Measurements from ENCODE around the gene XK. TPM values are rescaled to one million over a fixed set of nuclear protein-coding genes. Genes with fewer than 3 reads are reported as not detected.

Gene XK
- total and polyA plus RNA-seq, 2 of the 4 experiments (the other 2 are of a cell fraction) = under 0.01 to 0.02 TPM

- H2BK20ac ChIP-seq (ENCODE audit: low read depth, low read length) = no peak overlapping the region
- H3K56ac ChIP-seq (ENCODE audit: extremely low read depth, insufficient read depth, low read length) = no peak overlapping the region
- ChIA-PET POLR2A (ENCODE audit: unreplicated experiment) (no interaction called here), CTCF (no interaction called here)
- H3K18ac ChIP-seq (ENCODE audit: low read depth, low read length) = no peak overlapping the region
- H3K4ac ChIP-seq (ENCODE audit: low read depth, low read length) = no peak overlapping the region
- H3K4me3 ChIP-seq (ENCODE audit: insufficient read depth, low read depth, low read length) = no peak overlapping the region
- dilution Hi-C loops (cut with HindIII; ENCODE audit: low sequenced_read_pairs, unreplicated experiment) (no loop called here), in situ Hi-C loops (cut with MboI; ENCODE audit: low sequenced_read_pairs) (no loop called here), intact Hi-C loops (cut with micrococcal nuclease) (no loop called here)
- H4K8ac ChIP-seq (ENCODE audit: low read depth in 2 of 2, low read length in 2 of 2) = no peak overlapping the region
- H2BK15ac ChIP-seq (ENCODE audit: low read depth, low read length) = no peak overlapping the region
- H3K4me2 ChIP-seq (ENCODE audit: low read depth, low read length) = no peak overlapping the region
- H2AK9ac ChIP-seq (replicated peaks; ENCODE audit: low read depth, low read length, poor library complexity) = no peak overlapping the region
- no peak overlapping the region for H2BK5ac ChIP-seq (ENCODE audit: low read depth, low read length, poor library complexity, severe bottlenecking)
- H3K9me1 ChIP-seq (ENCODE audit: insufficient read depth, low read length) = no peaks in the 10 kb centered on the region
- H3K14ac ChIP-seq (replicated peaks; ENCODE audit: low read depth, low read length) = no peak overlapping the region
- no peak overlapping the region for H2BK120ac ChIP-seq (ENCODE audit: low read depth, low read length)
- H3K9ac ChIP-seq (ENCODE audit: low read depth, low read length) = no peak overlapping the region
- no peak overlapping the region for H3K23ac ChIP-seq (ENCODE audit: low read depth, low read length)
- H2AK5ac ChIP-seq (ENCODE audit: low read depth, low read length) = no peak overlapping the region
- no peaks in the 10 kb centered on the region for H3K9me3 ChIP-seq (ENCODE audit: control insufficient read depth, insufficient read depth, low read length)
- H3K4me1 ChIP-seq (ENCODE audit: control insufficient read depth, insufficient read depth, low read length) = no peaks in the 10 kb centered on the region
- peaks cover 2% of the 10 kb centered on the region for H3K27me3 ChIP-seq (ENCODE audit: control insufficient read depth, insufficient read depth, low read length)
- H2AFZ ChIP-seq (replicated peaks; ENCODE audit: low read length, poor library complexity) = no peak overlapping the region
- H4K91ac ChIP-seq (ENCODE audit: insufficient read depth, low read depth, low read length) = no peak overlapping the region
- DNase-seq (no peak), ATAC-seq (ENCODE audit: low read depth) (no peak)
- no peaks in the 10 kb centered on the region for H3K79me1 ChIP-seq (ENCODE audit: low read depth in 1 of 2, low read length in 2 of 2)
- no TSS peak for BruUV-seq (replicated peaks)
- no peak overlapping the region for H4K5ac ChIP-seq (ENCODE audit: low read depth, low read length)
- no peak overlapping the region for H3K27ac ChIP-seq (ENCODE audit: insufficient read depth, low read length)
- no peak for TF ChIP-seq MXI1 (IDR thresholded peaks at IDR 0.05; ENCODE audit: borderline replicate concordance, low read depth, low read length)
- TF ChIP-seq RAD21 (IDR thresholded peaks at IDR 0.05; ENCODE audit: low read length) = no peak
- TF ChIP-seq CTCF (conservative IDR thresholded peaks at IDR 0.05; ENCODE audit: low read depth, low read length) = no peak
- no peak for TF ChIP-seq BHLHE40 (IDR thresholded peaks at IDR 0.05; ENCODE audit: low read depth, low read length)
- no peak for TF ChIP-seq CHD1 (IDR thresholded peaks at IDR 0.05; ENCODE audit: low read depth, low read length)
- no peak for TF ChIP-seq FOS (IDR thresholded peaks at IDR 0.05; ENCODE audit: low read depth, low read length)
- no peak for TF ChIP-seq MAZ (IDR thresholded peaks at IDR 0.05; ENCODE audit: borderline replicate concordance, low read depth, low read length)
- no peak for TF ChIP-seq RCOR1 (IDR thresholded peaks at IDR 0.05; ENCODE audit: insufficient replicate concordance, low read length)
- H3K36me3 ChIP-seq (ENCODE audit: control insufficient read depth, insufficient read depth, low read length) = no peaks in the 10 kb centered on the region
- no peaks in the 10 kb centered on the region for H4K20me1 ChIP-seq (ENCODE audit: insufficient read depth, low read length)
Observed at GRCh38 chrX:37690119-37690518, 4.5 kb downstream of the XK start.
